Upper lobe of left lung (tissue), 6 donors: ENCODE data around the gene PDE4D. TPM values are rescaled to one million over a fixed set of nuclear protein-coding genes. Genes with fewer than 3 reads are reported as not detected.

Source experiments
- ATAC-seq, 2 donors: fragments of 200-7000 bp; cut with Tn5 transposase; one replicate each; pipeline ENCODE4 v1.9.1; 2022; ENCODE audit warnings: mild to moderate bottlenecking in 2 of 2, moderate library complexity in 2 of 2; ENCODE audit not compliant: low FRiP score in 2 of 2
- DNase-seq, 2 donors: peaks; one replicate each; pipeline ENCODE4 v3.0.0-alpha.2; 2019 to 2020
- H3K27ac ChIP-seq, 4 donors: fragments of 200-600 bp; sonication (generic); one replicate each; pipeline ENCODE4 v1.5.1; 2016 to 2019
- H3K27me3 ChIP-seq, 4 donors: fragments of 200-600 bp; sonication (generic); one replicate each; pipeline ENCODE4 v1.5.1; 2017 to 2019
- H3K36me3 ChIP-seq, 4 donors: fragments of 200-600 bp; sonication (generic); one replicate each; pipeline ENCODE4 v1.5.1; 2016 to 2019
- H3K4me1 ChIP-seq, 4 donors: fragments of 200-600 bp; sonication (generic); one replicate each; pipeline ENCODE4 v1.5.1; 2018 to 2019
- H3K4me3 ChIP-seq, 4 donors: fragments of 200-600 bp; sonication (generic); one replicate each; pipeline ENCODE4 v1.5.1; 2017 to 2019; ENCODE audit warnings: mild to moderate bottlenecking in 2 of 4, moderate library complexity in 1 of 4
- H3K9me3 ChIP-seq, 4 donors: fragments of 200-600 bp; sonication (generic); one replicate each; pipeline ENCODE4 v1.5.1; 2018 to 2019
- CTCF ChIP-seq, 6 experiments: fragments of 450-650 bp in 4 of 6; fragments of 200-600 bp in 2 of 6; sonication (generic) in 2 of 6; IDR thresholded peaks; one replicate each; pipeline ENCODE4 v1.5.1; 2016 to 2019; ENCODE audit warnings: antibody characterized with exemption in 6 of 6
- EP300 ChIP-seq, 4 donors: sonication (generic); formaldehyde crosslinking; IDR thresholded peaks; one replicate each; pipeline ENCODE4 v1.5.1; 2017; ENCODE audit warnings: antibody characterized with exemption in 4 of 4, control low read depth in 2 of 4
- POLR2A ChIP-seq, 4 donors: fragments of 450-650 bp; IDR thresholded peaks; one replicate each; pipeline ENCODE4 v1.5.1; 2016 to 2017; ENCODE audit warnings: antibody characterized with exemption in 4 of 4, mild to moderate bottlenecking in 2 of 4
- POLR2AphosphoS5 ChIP-seq, 2 donors: sonication (generic); formaldehyde crosslinking; IDR thresholded peaks; one replicate each; pipeline ENCODE4 v1.5.1; 2017; ENCODE audit warnings: antibody characterized with exemption in 2 of 2
- WGBS, 2 donors: methylation state at CpG; one replicate each; pipeline ENCODE4 v1.1.5; 2017 to 2018; 5-methylcytosine and 5-hydroxymethylcytosine counted together
- total RNA-seq, 6 donors: library from RNA; depleted of rRNA in 4 of 6; stranded (reverse); fragments of >200 nt in 4 of 6; gene quantifications; one replicate each; pipeline versions ENCODE4 v1.1.0 to v1.2.1, GENCODE V29; 2016 to 2021
- donor health status: DM: no; HTN: no; CAD: no; lungs with moderate emphysema.
- donor health status: DM: no; HTN: yes; CAD: no; lungs with severe emphysema.

The PDE4D gene
- total RNA-seq, 6 donors from 2014 or later, result 50.4 to 188 (median 84.0) TPM

GRCh38 chr5:59279979-59280378, 613.5 kb downstream of the PDE4D start:
- DNase-seq (no peak), ATAC-seq (no peak)
- H3K4me3 ChIP-seq, result no peak overlapping the region
- 94 to 97% methylated on average over 2 of the region's 2 CpGs for WGBS, 2 donors
- H3K4me1 ChIP-seq, result peaks cover 5 to 21% (median 11%) of the 10 kb centered on the region in 4 donors
- TF ChIP-seq POLR2A (IDR thresholded peaks at IDR 0.05) (no peak), POLR2AphosphoS5 (IDR thresholded peaks at IDR 0.05) (no peak), CTCF (IDR thresholded peaks at IDR 0.05) (no peak), EP300 (IDR thresholded peaks at IDR 0.05) (no peak)
- H3K36me3 ChIP-seq, result no peaks in the 10 kb centered on the region
- no peaks in the 10 kb centered on the region for H3K27me3 ChIP-seq
- H3K9me3 ChIP-seq, result no peaks in the 10 kb centered on the region
- no peak overlapping the region for H3K27ac ChIP-seq

GRCh38 chr5:59276917-59277372, 616.6 kb downstream of the PDE4D start:
- H3K27ac ChIP-seq, result peak overlapping the region; percentile 40 to 84 (median 81)
- no peaks in the 10 kb centered on the region for H3K27me3 ChIP-seq
- H3K4me3 ChIP-seq, result no peak overlapping the region
- WGBS, 2 donors, result 39 to 41% methylated on average over 5 of the region's 5 CpGs
- H3K36me3 ChIP-seq, result no peaks in the 10 kb centered on the region
- no peaks in the 10 kb centered on the region for H3K9me3 ChIP-seq
- H3K4me1 ChIP-seq, result peaks cover 8 to 22% (median 12%) of the 10 kb centered on the region in 4 donors
- peak in 1 of 2 donors; percentile 25 for DNase-seq
- TF ChIP-seq CTCF (IDR thresholded peaks at IDR 0.05), result no peak
- TF ChIP-seq POLR2A (IDR thresholded peaks at IDR 0.05), result no peak
- peak in 1 of 2 donors; percentile 46 for TF ChIP-seq POLR2AphosphoS5 (IDR thresholded peaks at IDR 0.05)
- TF ChIP-seq EP300 (IDR thresholded peaks at IDR 0.05), result peak in 1 of 4 donors; percentile 16
- no peak for ATAC-seq

GRCh38 chr5:59276325-59276675, 617.2 kb downstream of the PDE4D start:
- H3K4me3 ChIP-seq, result peak overlapping the region in 3 of 4 donors; percentile 41 to 54 (median 53)
- peak overlapping the region; percentile 80 to 84 (median 82) for H3K27ac ChIP-seq
- no peaks in the 10 kb centered on the region for H3K36me3 ChIP-seq
- no peak for DNase-seq
- TF ChIP-seq CTCF (IDR thresholded peaks at IDR 0.05), result no peak
- TF ChIP-seq POLR2A (IDR thresholded peaks at IDR 0.05), result no peak
- no peak for TF ChIP-seq EP300 (IDR thresholded peaks at IDR 0.05)
- TF ChIP-seq POLR2AphosphoS5 (IDR thresholded peaks at IDR 0.05), result no peak
- H3K27me3 ChIP-seq, result no peaks in the 10 kb centered on the region
- peaks cover 8 to 22% (median 12%) of the 10 kb centered on the region in 4 donors for H3K4me1 ChIP-seq
- ATAC-seq, result no peak
- H3K9me3 ChIP-seq, result no peaks in the 10 kb centered on the region
- 34 to 40% methylated on average over 2 of the region's 2 CpGs for WGBS, 2 donors

GRCh38 chr5:59275510-59276324, 617.8 kb downstream of the PDE4D start:
- Histone ChIP-seq H3K4me1 (peaks cover 8 to 22% (median 12%) of the 10 kb centered on the region in 4 donors), H3K27me3 (no peaks in the 10 kb centered on the region), H3K27ac (peak overlapping the region; percentile 80 to 84 (median 82)), H3K9me3 (no peaks in the 10 kb centered on the region), H3K4me3 (peak overlapping the region; percentile 18 to 54 (median 47)), H3K36me3 (no peaks in the 10 kb centered on the region)
- ATAC-seq (peak; percentile 88 to 91), DNase-seq (peak in 1 of 2 donors; percentile 54)
- 3 to 5% methylated on average over 16 of the region's 16 CpGs for WGBS, 2 donors
- TF ChIP-seq POLR2A (IDR thresholded peaks at IDR 0.05), result peak in 1 of 4 donors; percentile 34
- no peak for TF ChIP-seq POLR2AphosphoS5 (IDR thresholded peaks at IDR 0.05)
- peak in 1 of 4 donors; percentile 5 for TF ChIP-seq EP300 (IDR thresholded peaks at IDR 0.05)

GRCh38 chr5:59275170-59275509, 618.4 kb downstream of the PDE4D start:
- 10 to 15% methylated on average over 5 of the region's 5 CpGs for WGBS, 2 donors
- Histone ChIP-seq H3K27me3 (no peaks in the 10 kb centered on the region), H3K9me3 (no peaks in the 10 kb centered on the region), H3K4me3 (peak overlapping the region in 3 of 4 donors; percentile 41 to 54 (median 53)), H3K36me3 (no peaks in the 10 kb centered on the region), H3K27ac (peak overlapping the region; percentile 80 to 84 (median 82)), H3K4me1 (peaks cover 8 to 22% (median 12%) of the 10 kb centered on the region in 4 donors)
- TF ChIP-seq CTCF (IDR thresholded peaks at IDR 0.05) (no peak), EP300 (IDR thresholded peaks at IDR 0.05) (no peak)
- ATAC-seq (peak in 1 of 2 donors; percentile 37), DNase-seq (no peak)
